ENCODE data around the gene BTG4.

Gene BTG4

GRCh38 chr11:111518668-111519067, 6.5 kb upstream of the BTG4 start:
- H3K9me3 ChIP-seq (ENCODE audit: control extremely low read depth in 1 of 5, control insufficient read depth in 4 of 5, insufficient read depth in 2 of 5, low read depth in 1 of 5, low read length in 4 of 5) = no peaks in the 10 kb centered on the region
- ChIA-PET CTCF (interaction anchor here (1.4 kb wide), 1 partner anchor 20 kb away, joined by 4 read pairs; no protein-coding TSS in a partner anchor), POLR2A (no interaction called here)
- no CpG with 5 or more reads among the region's 1 CpG for WGBS (ENCODE audit: insufficient coverage)
- no peak for DNase-seq
- H3K27me3 ChIP-seq (replicated peaks in 2 of 5; ENCODE audit: control insufficient read depth in 4 of 5, insufficient read depth in 5 of 5, low read length in 4 of 5) = peaks cover 6 to 17% (median 13%) of the 10 kb centered on the region in 5 experiments
- no peak overlapping the region for H3K27ac ChIP-seq (ENCODE audit: insufficient read depth in 1 of 2, low read depth in 1 of 2, low read length in 2 of 2, poor library complexity in 1 of 2, severe bottlenecking in 2 of 2)
- no peaks in the 10 kb centered on the region for H3K36me3 ChIP-seq (ENCODE audit: control insufficient read depth in 4 of 4, insufficient read depth in 4 of 4, low read length in 3 of 4)
- no peak overlapping the region for H3K4me3 ChIP-seq (ENCODE audit: control insufficient read depth in 1 of 7, extremely low read depth in 1 of 7, insufficient read depth in 4 of 7, low read depth in 2 of 7, low read length in 6 of 7)
- peaks cover 0 to 2% (median 0%) of the 10 kb centered on the region in 4 experiments for H3K4me1 ChIP-seq (ENCODE audit: control extremely low read depth in 1 of 4, control insufficient read depth in 4 of 4, insufficient read depth in 4 of 4, low read length in 3 of 4)

- H3K9me3 ChIP-seq (ENCODE audit: control extremely low read depth in 1 of 5, control insufficient read depth in 4 of 5, insufficient read depth in 2 of 5, low read depth in 1 of 5, low read length in 4 of 5) = no peaks in the 10 kb centered on the region
- H3K36me3 ChIP-seq (ENCODE audit: control insufficient read depth in 4 of 4, insufficient read depth in 4 of 4, low read length in 3 of 4) = no peaks in the 10 kb centered on the region
- no peak for DNase-seq
- ChIA-PET CTCF (no interaction called here), POLR2A (no interaction called here)
- no peak overlapping the region for H3K27ac ChIP-seq (ENCODE audit: insufficient read depth in 1 of 2, low read depth in 1 of 2, low read length in 2 of 2, poor library complexity in 1 of 2, severe bottlenecking in 2 of 2)
- peaks cover 17 to 42% (median 29%) of the 10 kb centered on the region in 5 experiments for H3K27me3 ChIP-seq (replicated peaks in 2 of 5; ENCODE audit: control insufficient read depth in 4 of 5, insufficient read depth in 5 of 5, low read length in 4 of 5)
- 100% methylated on average over 2 of the region's 2 CpGs for WGBS (ENCODE audit: insufficient coverage)
- H3K4me1 ChIP-seq (ENCODE audit: control extremely low read depth in 1 of 4, control insufficient read depth in 4 of 4, insufficient read depth in 4 of 4, low read length in 3 of 4) = peaks cover 0 to 10% (median 7%) of the 10 kb centered on the region in 4 experiments
- H3K4me3 ChIP-seq (ENCODE audit: control insufficient read depth in 1 of 7, extremely low read depth in 1 of 7, insufficient read depth in 4 of 7, low read depth in 2 of 7, low read length in 6 of 7) = no peak overlapping the region
These were observed 3.4 kb upstream of the BTG4 start for GRCh38 chr11:111515591-111515990.

- POLR2A ChIA-PET = interaction anchor here (0.5 kb wide), 1 partner anchor 716 kb away, joined by 5 read pairs; no protein-coding TSS in a partner anchor
These were observed 2.2 kb upstream of the BTG4 start, which contains the start of gene HOATZ for GRCh38 chr11:111514216-111515031. HOATZ (plus strand) TSS chr11:111514778; CDS start chr11:111514785, 7 bp downstream.

GRCh38 chr11:111513240-111513605, 1.0 kb upstream of the BTG4 start:
- DNase-seq = no peak
- Histone ChIP-seq H3K36me3 (ENCODE audit: control insufficient read depth in 4 of 4, insufficient read depth in 4 of 4, low read length in 3 of 4) (no peaks in the 10 kb centered on the region), H3K27ac (ENCODE audit: insufficient read depth in 1 of 2, low read depth in 1 of 2, low read length in 2 of 2, poor library complexity in 1 of 2, severe bottlenecking in 2 of 2) (no peak overlapping the region), H3K27me3 (replicated peaks in 2 of 5; ENCODE audit: control insufficient read depth in 4 of 5, insufficient read depth in 5 of 5, low read length in 4 of 5) (peaks cover 18 to 42% (median 29%) of the 10 kb centered on the region in 5 experiments), H3K4me1 (ENCODE audit: control extremely low read depth in 1 of 4, control insufficient read depth in 4 of 4, insufficient read depth in 4 of 4, low read length in 3 of 4) (peaks cover 0 to 10% (median 7%) of the 10 kb centered on the region in 4 experiments), H3K9me3 (ENCODE audit: control extremely low read depth in 1 of 5, control insufficient read depth in 4 of 5, insufficient read depth in 2 of 5, low read depth in 1 of 5, low read length in 4 of 5) (no peaks in the 10 kb centered on the region), H3K4me3 (ENCODE audit: control insufficient read depth in 1 of 7, extremely low read depth in 1 of 7, insufficient read depth in 4 of 7, low read depth in 2 of 7, low read length in 6 of 7) (peak overlapping the region in 2 of 7 experiments; percentile 42 to 61)
- POLR2A ChIA-PET = interaction anchor here (0.5 kb wide), 1 partner anchor 13 kb away, joined by 5 read pairs; no protein-coding TSS in a partner anchor
- 0% methylated on average over 3 of the region's 6 CpGs for WGBS (ENCODE audit: insufficient coverage)
- CTCF ChIA-PET = interaction anchor here (1.0 to 1.7 kb wide), 6 partner anchors 53 to 74 kb away, joined by 3 to 6 read pairs (median 4); no protein-coding TSS in a partner anchor

More at GRCh38 chr11:111514216-111515031, 2.2 kb upstream of the BTG4 start, which contains the start of gene HOATZ:
- Histone ChIP-seq H3K4me3 (ENCODE audit: control insufficient read depth in 1 of 7, extremely low read depth in 1 of 7, insufficient read depth in 4 of 7, low read depth in 2 of 7, low read length in 6 of 7) (peak within 1 kb of the TSS in 4 of 7 experiments; percentile 16 to 34 (median 30)), H3K4me1 (ENCODE audit: control extremely low read depth in 1 of 4, control insufficient read depth in 4 of 4, insufficient read depth in 4 of 4, low read length in 3 of 4) (peaks cover 0 to 10% (median 7%) of the 10 kb centered on the region in 4 experiments), H3K27me3 (replicated peaks in 2 of 5; ENCODE audit: control insufficient read depth in 4 of 5, insufficient read depth in 5 of 5, low read length in 4 of 5) (peaks cover 18 to 42% (median 29%) of the 10 kb centered on the region in 5 experiments), H3K27ac (ENCODE audit: insufficient read depth in 1 of 2, low read depth in 1 of 2, low read length in 2 of 2, poor library complexity in 1 of 2, severe bottlenecking in 2 of 2) (no peak within 1 kb of the TSS), H3K36me3 (ENCODE audit: control insufficient read depth in 4 of 4, insufficient read depth in 4 of 4, low read length in 3 of 4) (no peaks in the 10 kb centered on the region), H3K9me3 (ENCODE audit: control extremely low read depth in 1 of 5, control insufficient read depth in 4 of 5, insufficient read depth in 2 of 5, low read depth in 1 of 5, low read length in 4 of 5) (no peaks in the 10 kb centered on the region)
- CTCF ChIA-PET = interaction anchor here (1.0 to 1.6 kb wide), 4 partner anchors 55 to 73 kb away, joined by 3 to 4 read pairs (median 4); no protein-coding TSS in a partner anchor
- peak; percentile 14 to 48 (median 39) for DNase-seq
- 23% methylated on average over 24 of the region's 39 CpGs for whole genome bisulfite sequencing (ENCODE audit: insufficient coverage)

- CTCF ChIA-PET = interaction anchor here (0.7 kb wide), 1 partner anchor 15 kb away, joined by 3 read pairs; no protein-coding TSS in a partner anchor
- WGBS (ENCODE audit: insufficient coverage) = no CpG with 5 or more reads among the region's 1 CpG
- DNase-seq = no peak
- Histone ChIP-seq H3K27ac (ENCODE audit: insufficient read depth in 1 of 2, low read depth in 1 of 2, low read length in 2 of 2, poor library complexity in 1 of 2, severe bottlenecking in 2 of 2) (no peak overlapping the region), H3K9me3 (ENCODE audit: control extremely low read depth in 1 of 5, control insufficient read depth in 4 of 5, insufficient read depth in 2 of 5, low read depth in 1 of 5, low read length in 4 of 5) (no peaks in the 10 kb centered on the region), H3K36me3 (ENCODE audit: control insufficient read depth in 4 of 4, insufficient read depth in 4 of 4, low read length in 3 of 4) (no peaks in the 10 kb centered on the region), H3K4me3 (ENCODE audit: control insufficient read depth in 1 of 7, extremely low read depth in 1 of 7, insufficient read depth in 4 of 7, low read depth in 2 of 7, low read length in 6 of 7) (no peak overlapping the region), H3K27me3 (replicated peaks in 2 of 5; ENCODE audit: control insufficient read depth in 4 of 5, insufficient read depth in 5 of 5, low read length in 4 of 5) (peaks cover 18 to 42% (median 27%) of the 10 kb centered on the region in 5 experiments), H3K4me1 (ENCODE audit: control extremely low read depth in 1 of 4, control insufficient read depth in 4 of 4, insufficient read depth in 4 of 4, low read length in 3 of 4) (peaks cover 0 to 13% (median 8%) of the 10 kb centered on the region in 4 experiments)
- POLR2A ChIA-PET = no interaction called here
These were observed 1.9 kb downstream of the BTG4 start for GRCh38 chr11:111510311-111510710.

GRCh38 chr11:111502611-111503010, 9.6 kb downstream of the BTG4 start:
- no peaks in the 10 kb centered on the region for H3K27me3 ChIP-seq (replicated peaks in 2 of 5; ENCODE audit: control insufficient read depth in 4 of 5, insufficient read depth in 5 of 5, low read length in 4 of 5)

GRCh38 chr11:111500481-111500880, 11.7 kb downstream of the BTG4 start:
- Histone ChIP-seq H3K4me1 (ENCODE audit: control extremely low read depth in 1 of 4, control insufficient read depth in 4 of 4, insufficient read depth in 4 of 4, low read length in 3 of 4) (peaks cover 0 to 8% (median 0%) of the 10 kb centered on the region in 4 experiments), H3K4me3 (ENCODE audit: control insufficient read depth in 1 of 7, extremely low read depth in 1 of 7, insufficient read depth in 4 of 7, low read depth in 2 of 7, low read length in 6 of 7) (no peak overlapping the region), H3K27me3 (replicated peaks in 2 of 5; ENCODE audit: control insufficient read depth in 4 of 5, insufficient read depth in 5 of 5, low read length in 4 of 5) (no peaks in the 10 kb centered on the region), H3K9me3 (ENCODE audit: control extremely low read depth in 1 of 5, control insufficient read depth in 4 of 5, insufficient read depth in 2 of 5, low read depth in 1 of 5, low read length in 4 of 5) (no peaks in the 10 kb centered on the region), H3K27ac (ENCODE audit: insufficient read depth in 1 of 2, low read depth in 1 of 2, low read length in 2 of 2, poor library complexity in 1 of 2, severe bottlenecking in 2 of 2) (no peak overlapping the region), H3K36me3 (ENCODE audit: control insufficient read depth in 4 of 4, insufficient read depth in 4 of 4, low read length in 3 of 4) (no peaks in the 10 kb centered on the region)
- no peak for DNase-seq
- WGBS (ENCODE audit: insufficient coverage) = 89% methylated on average over 1 of the region's 1 CpG
- ChIA-PET CTCF (no interaction called here), POLR2A (interaction anchor here (0.6 to 0.7 kb wide), 3 partner anchors 9 to 24 kb away, joined by 5 read pairs; no protein-coding TSS in a partner anchor)

More at GRCh38 chr11:111502611-111503010, 9.6 kb downstream of the BTG4 start:
- CTCF ChIA-PET = no interaction called here
- Histone ChIP-seq H3K4me3 (ENCODE audit: control insufficient read depth in 1 of 7, extremely low read depth in 1 of 7, insufficient read depth in 4 of 7, low read depth in 2 of 7, low read length in 6 of 7) (no peak overlapping the region), H3K27ac (ENCODE audit: insufficient read depth in 1 of 2, low read depth in 1 of 2, low read length in 2 of 2, poor library complexity in 1 of 2, severe bottlenecking in 2 of 2) (no peak overlapping the region), H3K9me3 (ENCODE audit: control extremely low read depth in 1 of 5, control insufficient read depth in 4 of 5, insufficient read depth in 2 of 5, low read depth in 1 of 5, low read length in 4 of 5) (no peaks in the 10 kb centered on the region), H3K4me1 (ENCODE audit: control extremely low read depth in 1 of 4, control insufficient read depth in 4 of 4, insufficient read depth in 4 of 4, low read length in 3 of 4) (peaks cover 0 to 4% (median under 1%) of the 10 kb centered on the region in 4 experiments), H3K36me3 (ENCODE audit: control insufficient read depth in 4 of 4, insufficient read depth in 4 of 4, low read length in 3 of 4) (no peaks in the 10 kb centered on the region)
- 100% methylated on average over 1 of the region's 1 CpG for WGBS (ENCODE audit: insufficient coverage)
- DNase-seq = no peak
- POLR2A ChIA-PET = no interaction called here
